ENCODE results near the gene AXIN1. TPM values are rescaled to one million over a fixed set of nuclear protein-coding genes. Genes with fewer than 3 reads are reported as not detected.
A peak's percentile ranks its signal among the peaks of the same experiment; 100 is the strongest.

AXIN1 gene
- total and polyA plus RNA-seq, 2 of the 8 experiments (the other 6 are each of a cell fraction or from before 2014, with no cell fraction given): 12.5 to 41.9 TPM

- POLR2A ChIA-PET (ENCODE audit: partially characterized antibody): interaction anchor here (0.6 to 1.3 kb wide), 3 partner anchors 10 to 60 kb away, joined by 3 read pairs; no protein-coding TSS in a partner anchor
- Histone ChIP-seq H3K27ac (ENCODE audit: low read depth, low read length) (no peak overlapping the region), H3K4me1 (replicated peaks in 1 of 4; ENCODE audit: control insufficient read depth in 3 of 4, insufficient read depth in 4 of 4, low read length in 3 of 4) (no peaks in the 10 kb centered on the region), H3K14ac (ENCODE audit: insufficient read length) (no peak overlapping the region), H3K27me3 (replicated peaks in 1 of 4; ENCODE audit: control insufficient read depth in 3 of 4, extremely low read depth in 1 of 4, insufficient read depth in 3 of 4, low read length in 3 of 4) (no peaks in the 10 kb centered on the region), H2BK15ac (ENCODE audit: low read length) (no peak overlapping the region), H4K5ac (ENCODE audit: insufficient read length, low read depth, low read length) (no peak overlapping the region), H3K4me3 (ENCODE audit: extremely low read depth in 1 of 4, insufficient read depth in 2 of 4, low read depth in 3 of 4, low read length in 4 of 4) (no peak overlapping the region), H3K4ac (replicated peaks; ENCODE audit: insufficient read length, low read depth, low read length) (no peak overlapping the region), H2BK20ac (ENCODE audit: low read length) (no peak overlapping the region), H4K91ac (replicated peaks; ENCODE audit: insufficient read length, low read length) (no peak overlapping the region), H3K9ac (replicated peaks in 1 of 4; ENCODE audit: extremely low read depth in 1 of 4, low read depth in 3 of 4, low read length in 3 of 4) (no peak overlapping the region), H3K36me3 (ENCODE audit: control insufficient read depth in 2 of 4, insufficient read depth in 4 of 4, low read length in 3 of 4) (peaks cover 7 to 24% (median 7%) of the 10 kb centered on the region in 4 experiments; a peak in 6 of 8 replicates), H3K4me2 (ENCODE audit: insufficient read depth in 1 of 2, low read depth in 2 of 2, low read length in 2 of 2) (no peak overlapping the region), H3K79me1 (ENCODE audit: low read depth, low read length) (no peaks in the 10 kb centered on the region; the same call in 1 of the 2 replicates), H3K56ac (replicated peaks; ENCODE audit: insufficient read length, low read depth, low read length) (no peak overlapping the region), H3K79me2 (ENCODE audit: control insufficient read depth in 1 of 2, insufficient read depth in 2 of 2, low read length in 2 of 2) (no peaks in the 10 kb centered on the region), H4K8ac (ENCODE audit: extremely low read depth, insufficient read depth, low read length) (peak overlapping the region; percentile 68; the same call in 1 of the 2 replicates), H3K9me3 (ENCODE audit: insufficient read depth in 2 of 2, low read depth in 1 of 2, low read length in 1 of 2) (peaks cover 0 to 1% of the 10 kb centered on the region in 2 experiments; a peak in 1 of 4 replicates), H2BK120ac (replicated peaks; ENCODE audit: low read depth, low read length) (no peak overlapping the region), H3K18ac (ENCODE audit: extremely low read depth, low read length) (no peak overlapping the region), H3K23me2 (ENCODE audit: low read depth, low read length) (no peaks in the 10 kb centered on the region), H2BK5ac (ENCODE audit: low read depth, low read length) (no peak overlapping the region), H2AFZ (ENCODE audit: low read length) (no peak overlapping the region), H2AK5ac (ENCODE audit: low read depth, low read length) (no peak overlapping the region), H2BK12ac (ENCODE audit: low read depth, low read length) (no peak overlapping the region), H4K20me1 (replicated peaks in 1 of 2; ENCODE audit: control insufficient read depth in 1 of 2, insufficient read depth in 2 of 2, low read length in 2 of 2) (peaks cover 0 to 6% of the 10 kb centered on the region in 2 experiments), H3K23ac (ENCODE audit: insufficient read length) (no peak overlapping the region)
- 94% methylated on average over 11 of the region's 17 CpGs; no CpG with 5 or more reads in 1 of the 2 experiments for WGBS, 2 experiments (ENCODE audit: extremely low coverage in 1 of 2, insufficient coverage in 1 of 2, insufficient read length in 1 of 2, insufficient replicate concordance in 2 of 2, low coverage in 1 of 2, low lambda C conversion rate in 2 of 2, missing lambda C conversion rate in 1 of 2)
- FAIRE-seq (no peak), DNase-seq (ENCODE audit: low read depth in 1 of 2, low spot score in 2 of 2) (no peak)
- CTCF ChIA-PET (ENCODE audit: partially characterized antibody): interaction anchor here (1.0 to 2.0 kb wide), 3 partner anchors 70 to 296 kb away, joined by 3 to 5 read pairs (median 4); no protein-coding TSS in a partner anchor
- TF ChIP-seq CTBP2 (IDR thresholded peaks at IDR 0.05; ENCODE audit: borderline replicate concordance, insufficient read depth, insufficient read length, low read length) (no peak), HDAC6 (IDR thresholded peaks at IDR 0.05; ENCODE audit: low read depth, low read length) (no peak), BCL11A (IDR thresholded peaks at IDR 0.05; ENCODE audit: low read depth in 2 of 2, low read length in 2 of 2) (no peak)
These were observed 61.0 kb downstream of the AXIN1 start for GRCh38 chr16:291539-291938.
